B cell (primary cell): ENCODE measurements around the gene KLHL25. TPM values are rescaled to one million over a fixed set of nuclear protein-coding genes. Genes with fewer than 3 reads are reported as not detected.

ENCODE experiments used
- ATAC-seq: fragments of 200-7000 bp; cut with Tn5 transposase; one replicate; pipeline ENCODE4 v1.10.0; 2021; ENCODE audit warnings: low read depth, mild to moderate bottlenecking, moderate number of reproducible peaks, moderate library complexity
- CTCF ChIA-PET: fragments of 350-600 bp; sonication (Branson Sonifier 250); formaldehyde crosslinking; loops from one replicate; lab custom pipeline; 2021; ENCODE audit warnings: antibody characterized with exemption, inconsistent platforms; lab: Charles Lee
- POLR2A ChIA-PET: fragments of 350-600 bp; sonication (Branson Sonifier 250); formaldehyde crosslinking; loops from one replicate; lab custom pipeline; 2021; ENCODE audit warnings: antibody characterized with exemption; lab: Charles Lee
- DNase-seq: peaks from one replicate; pipeline ENCODE4 v3.0.0; 2013
- H2AFZ ChIP-seq: 2 replicates; pipeline ENCODE4 v1.6.1; 2012; ENCODE audit warnings: mild to moderate bottlenecking, low read depth, low read length; ENCODE audit not compliant: insufficient read depth, poor library complexity, severe bottlenecking
- H3K27ac ChIP-seq, 2 donors: 1 replicate in 1 of 2; 2 replicates in 1 of 2; pipeline ENCODE4 v1.5.1; 2012 to 2013; ENCODE audit warnings: low read length in 2 of 2, mild to moderate bottlenecking in 2 of 2, moderate library complexity in 1 of 2
- H3K27me3 ChIP-seq, 4 experiments: fragments of 200-600 bp in 1 of 4; sonication (generic) in 1 of 4; replicated peaks in 1 of 4; 1 replicate in 2 of 4; 2 replicates in 2 of 4; pipeline versions ENCODE4 v1.6.1 to v1.7.0; 2013 to 2016; ENCODE audit warnings: low read length in 3 of 4, mild to moderate bottlenecking in 2 of 4, mixed read lengths in 1 of 4, moderate library complexity in 1 of 4; ENCODE audit not compliant: insufficient read depth in 4 of 4, control insufficient read depth in 3 of 4; ENCODE audit errors: control extremely low read depth in 1 of 4
- H3K36me3 ChIP-seq, 2 experiments: replicated peaks in 1 of 2; 1 replicate in 1 of 2; 2 replicates in 1 of 2; pipeline versions ENCODE4 v1.6.1 to v1.7.1; 2013; ENCODE audit warnings: low read length in 1 of 2; ENCODE audit not compliant: insufficient read depth in 2 of 2, control insufficient read depth in 1 of 2; ENCODE audit errors: control extremely low read depth in 1 of 2, extremely low read depth in 1 of 2
- H3K4me1 ChIP-seq, 2 donors: fragments of 200-600 bp in 1 of 2; sonication (generic) in 1 of 2; 1 replicate in 1 of 2; 2 replicates in 1 of 2; pipeline versions ENCODE4 v1.5.1 to v1.6.1; 2013 to 2017; ENCODE audit warnings: low read length in 2 of 2; ENCODE audit not compliant: control insufficient read depth in 2 of 2, insufficient read depth in 2 of 2
- H3K4me2 ChIP-seq: replicated peaks from 2 replicates; pipeline ENCODE3; 2012; ENCODE audit warnings: mild to moderate bottlenecking, low read depth, low read length; ENCODE audit not compliant: poor library complexity, severe bottlenecking
- H3K4me3 ChIP-seq, 5 experiments: fragments of 200-600 bp in 1 of 5; sonication (generic) in 1 of 5; 1 replicate in 3 of 5; 2 replicates in 2 of 5; pipeline versions ENCODE4 v1.5.1 to v1.7.0; 2011 to 2016; ENCODE audit warnings: low read length in 4 of 5, mild to moderate bottlenecking in 4 of 5, low read depth in 2 of 5, control low read depth in 1 of 5, moderate library complexity in 1 of 5; ENCODE audit not compliant: insufficient read depth in 1 of 5; ENCODE audit errors: control extremely low read depth in 1 of 5, extremely low read depth in 1 of 5
- H3K79me2 ChIP-seq: fragments of 200-600 bp; sonication (generic); one replicate; pipeline ENCODE4 v1.6.0; 2016; ENCODE audit warnings: low read length; ENCODE audit not compliant: control insufficient read depth, insufficient read depth
- H3K9ac ChIP-seq: fragments of 200-600 bp; sonication (generic); 2 replicates; pipeline ENCODE4 v1.6.1; 2017; ENCODE audit warnings: mild to moderate bottlenecking, low read length, moderate library complexity
- H3K9me3 ChIP-seq, 3 donors: one replicate each; pipeline versions ENCODE4 v1.6.1 to v1.7.1; 2013; ENCODE audit warnings: low read length in 2 of 3; ENCODE audit not compliant: control insufficient read depth in 2 of 3, insufficient read depth in 1 of 3; ENCODE audit errors: control extremely low read depth in 1 of 3
- H4K20me1 ChIP-seq: 2 replicates; pipeline ENCODE4 v1.6.0; 2012; ENCODE audit warnings: mild to moderate bottlenecking, low read length; ENCODE audit not compliant: insufficient read depth, control insufficient read depth, poor library complexity, severe bottlenecking
- H3K27ac Mint-ChIP-seq: one replicate; pipeline ENCODE4 v1.8.0; 2021; ENCODE audit warnings: mixed read lengths
- H3K27me3 Mint-ChIP-seq: one replicate; pipeline ENCODE4 v1.8.0; 2021; ENCODE audit warnings: mixed read lengths
- H3K4me1 Mint-ChIP-seq: one replicate; pipeline ENCODE4 v1.8.0; 2021; ENCODE audit warnings: mixed read lengths
- H3K4me3 Mint-ChIP-seq: one replicate; pipeline ENCODE4 v1.8.0; 2021; ENCODE audit warnings: mixed read lengths
- H3K9me3 Mint-ChIP-seq: one replicate; pipeline ENCODE4 v1.8.0; 2022; ENCODE audit warnings: mixed read lengths; ENCODE audit not compliant: insufficient read depth
- CTCF ChIP-seq: fragments of 200-600 bp; IDR thresholded peaks from one replicate; pipeline ENCODE4 v1.8.0; 2022; ENCODE audit warnings: antibody characterized with exemption, mild to moderate bottlenecking
- EZH2 ChIP-seq: IDR thresholded peaks from 2 replicates; pipeline ENCODE4 v1.6.1; 2012; ENCODE audit warnings: borderline replicate concordance, low read depth, mild to moderate bottlenecking, moderate library complexity, low read length; ENCODE audit not compliant: insufficient read depth, poor library complexity, severe bottlenecking
- WGBS: methylation state at CpG from one replicate; pipeline ENCODE4 v1.1.5; 2013; ENCODE audit warnings: missing lambda C conversion rate; ENCODE audit not compliant: insufficient coverage; 5-methylcytosine and 5-hydroxymethylcytosine counted together
- intact Hi-C: fragments of 100-400 bp; cut with micrococcal nuclease; formaldehyde crosslinking; loops from one replicate; pipeline ENCODE4 v1.10.0; 2022
- polyA minus RNA-seq: library from RNA; depleted of rRNA, polyadenylated mRNA; stranded (reverse); fragments of >200 nt; gene quantifications from 2 replicates; pipeline ENCODE4 v1.2.3, GENCODE V29; 2012
- polyA plus RNA-seq: library from polyadenylated mRNA; depleted of rRNA; stranded (reverse); fragments of >200 nt; gene quantifications from 2 replicates; pipeline ENCODE4 v1.2.3, GENCODE V29; 2012
- total RNA-seq, 2 donors: library from RNA; stranded (reverse); fragments of 120-200 nt in 1 of 2; gene quantifications; 1 replicate in 1 of 2; 2 replicates in 1 of 2; pipeline versions ENCODE4 v1.2.3 to v1.2.4, GENCODE V29; 2013 to 2022

KLHL25 gene
- total RNA-seq (3.3 and 3.9 TPM in 2 replicates), polyA plus RNA-seq (1.1 and 1.5 TPM in 2 replicates), polyA minus RNA-seq (2.6 and 3.9 TPM in 2 replicates)
- 0.79 TPM for total RNA-seq (2013)

GRCh38 chr15:85794598-85795336, at the start of gene KLHL25:
TSS of gene KLHL25 (minus strand) at chr15:85794925. CDS start at chr15:85769810, 25,115 bp downstream.
- DNase-seq (peak; percentile 94), ATAC-seq (peak; percentile 98)
- intact Hi-C loops, result loop anchor here (2.0 kb wide), 2 partner anchors 46 to 106 kb away; no protein-coding TSS in a partner anchor
- Mint-ChIP-seq H3K4me1 (peaks cover 24% of the 10 kb centered on the region), H3K4me3 (peak within 1 kb of the TSS; percentile 91), H3K27me3 (peaks cover 4% of the 10 kb centered on the region), H3K27ac (peak within 1 kb of the TSS; percentile 83), H3K9me3 (no peaks in the 10 kb centered on the region)
- H3K27me3 ChIP-seq, result peaks cover 0 to 5% (median 0%) of the 10 kb centered on the region in 4 experiments
- POLR2A ChIA-PET, result no interaction called here
- under 1% methylated on average over 54 of the region's 71 CpGs for WGBS
- CTCF ChIA-PET, result no interaction called here
- H3K4me1 ChIP-seq, result peaks cover 15 to 21% of the 10 kb centered on the region in 2 donors
- H3K79me2 ChIP-seq, result peaks cover 17% of the 10 kb centered on the region
- H2AFZ ChIP-seq, result peak within 1 kb of the TSS; percentile 83
- no peak for TF ChIP-seq CTCF
- TF ChIP-seq EZH2, result no peak
- H3K9me3 ChIP-seq, result peaks cover 0 to 3% (median 0%) of the 10 kb centered on the region in 3 donors
- H3K36me3 ChIP-seq, result no peaks in the 10 kb centered on the region
- H3K27ac ChIP-seq, result peak within 1 kb of the TSS in 1 of 2 donors; percentile 66
- peak within 1 kb of the TSS; percentile 88 for H3K4me2 ChIP-seq
- H3K4me3 ChIP-seq, result peak within 1 kb of the TSS; percentile 47 to 79 (median 68)
- H4K20me1 ChIP-seq, result no peaks in the 10 kb centered on the region
- H3K9ac ChIP-seq, result peak within 1 kb of the TSS; percentile 70

- no peak for DNase-seq
- H3K4me1 ChIP-seq, result peaks cover 4 to 9% of the 10 kb centered on the region in 2 donors
- peak overlapping the region; percentile 70 for H3K4me2 ChIP-seq
- ChIA-PET POLR2A (no interaction called here), CTCF (interaction anchor here (0.9 to 6.7 kb wide), 16 partner anchors 9 to 544 kb away, joined by 3 to 114 read pairs (median 4); no protein-coding TSS in a partner anchor)
- 0% methylated on average over 3 of the region's 8 CpGs for WGBS
- Mint-ChIP-seq H3K4me1 (peaks cover 3% of the 10 kb centered on the region), H3K4me3 (no peak overlapping the region), H3K27ac (no peak overlapping the region), H3K9me3 (no peaks in the 10 kb centered on the region), H3K27me3 (peaks cover 16% of the 10 kb centered on the region)
- no peaks in the 10 kb centered on the region for H3K79me2 ChIP-seq
- TF ChIP-seq EZH2, result no peak
- peak; percentile 68 for TF ChIP-seq CTCF
- H3K27ac ChIP-seq, result no peak overlapping the region
- peak overlapping the region in 1 of 5 experiments; percentile 25 for H3K4me3 ChIP-seq
- H4K20me1 ChIP-seq, result no peaks in the 10 kb centered on the region
- intact Hi-C loops, result loop anchor here (1.0 to 2.0 kb wide), 2 partner anchors 46 to 110 kb away; partner anchors contain the start of gene KLHL25
- no peaks in the 10 kb centered on the region for H3K36me3 ChIP-seq
- H2AFZ ChIP-seq, result peak overlapping the region; percentile 69
- H3K27me3 ChIP-seq, result peaks cover 0 to 10% (median 2%) of the 10 kb centered on the region in 4 experiments
- H3K9ac ChIP-seq, result no peak overlapping the region
- ATAC-seq, result no peak
- H3K9me3 ChIP-seq, result no peaks in the 10 kb centered on the region
Measured at GRCh38 chr15:85840802-85841152, 46.1 kb upstream of the KLHL25 start.
